Measurements from ENCODE around the gene CD83. TPM values are rescaled to one million over a fixed set of nuclear protein-coding genes. Genes with fewer than 3 reads are reported as not detected.

CD83 gene
- total and polyA plus RNA-seq, 9 of the 15 experiments (the other 6 are each of a cell fraction or from before 2014, with no cell fraction given) = 2.5 to 4.1 (median 3.4) TPM

DNA sequence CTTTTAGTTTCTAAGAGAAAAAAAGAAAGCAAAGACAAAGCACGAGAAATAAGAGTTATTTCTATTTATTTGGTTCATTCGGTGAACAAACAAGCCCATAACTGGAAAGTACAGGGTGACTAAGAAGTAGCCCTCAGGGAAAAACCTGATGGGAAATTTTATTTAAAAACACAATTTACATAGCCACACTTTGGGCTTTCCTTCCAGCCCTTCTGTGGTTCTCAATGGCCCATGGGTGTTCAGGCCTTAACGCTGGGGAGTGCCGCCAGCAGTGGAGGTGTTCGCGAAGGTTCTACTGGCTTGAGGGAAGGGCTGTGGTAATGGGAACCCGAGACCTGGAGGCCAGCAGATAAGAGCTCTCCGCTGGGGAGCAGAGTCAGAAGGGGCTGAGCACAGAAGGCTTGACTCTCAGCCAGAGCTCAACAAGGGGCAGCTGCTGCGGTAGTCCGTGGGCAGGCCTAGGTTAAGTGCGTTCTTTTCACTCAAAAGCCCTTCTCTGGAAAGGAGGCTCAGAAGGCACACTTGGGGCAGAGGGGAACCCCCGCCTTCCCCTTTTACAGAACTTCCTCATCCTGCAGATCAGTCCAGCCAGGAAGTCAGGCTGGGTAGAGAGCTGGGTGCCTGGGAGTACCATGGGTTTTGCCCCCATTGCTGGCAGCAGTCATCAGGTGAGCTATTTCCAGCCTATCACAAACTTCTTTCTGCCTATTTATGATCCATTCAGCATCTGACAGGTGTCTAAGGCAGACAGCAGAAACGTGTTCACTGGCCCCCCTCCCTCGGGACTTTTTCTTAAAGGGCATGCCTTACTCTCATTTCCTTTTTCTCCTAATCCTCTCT is 8.8 kb upstream of the CD83 start (continued):
- TF ChIP-seq, protein P1, sequence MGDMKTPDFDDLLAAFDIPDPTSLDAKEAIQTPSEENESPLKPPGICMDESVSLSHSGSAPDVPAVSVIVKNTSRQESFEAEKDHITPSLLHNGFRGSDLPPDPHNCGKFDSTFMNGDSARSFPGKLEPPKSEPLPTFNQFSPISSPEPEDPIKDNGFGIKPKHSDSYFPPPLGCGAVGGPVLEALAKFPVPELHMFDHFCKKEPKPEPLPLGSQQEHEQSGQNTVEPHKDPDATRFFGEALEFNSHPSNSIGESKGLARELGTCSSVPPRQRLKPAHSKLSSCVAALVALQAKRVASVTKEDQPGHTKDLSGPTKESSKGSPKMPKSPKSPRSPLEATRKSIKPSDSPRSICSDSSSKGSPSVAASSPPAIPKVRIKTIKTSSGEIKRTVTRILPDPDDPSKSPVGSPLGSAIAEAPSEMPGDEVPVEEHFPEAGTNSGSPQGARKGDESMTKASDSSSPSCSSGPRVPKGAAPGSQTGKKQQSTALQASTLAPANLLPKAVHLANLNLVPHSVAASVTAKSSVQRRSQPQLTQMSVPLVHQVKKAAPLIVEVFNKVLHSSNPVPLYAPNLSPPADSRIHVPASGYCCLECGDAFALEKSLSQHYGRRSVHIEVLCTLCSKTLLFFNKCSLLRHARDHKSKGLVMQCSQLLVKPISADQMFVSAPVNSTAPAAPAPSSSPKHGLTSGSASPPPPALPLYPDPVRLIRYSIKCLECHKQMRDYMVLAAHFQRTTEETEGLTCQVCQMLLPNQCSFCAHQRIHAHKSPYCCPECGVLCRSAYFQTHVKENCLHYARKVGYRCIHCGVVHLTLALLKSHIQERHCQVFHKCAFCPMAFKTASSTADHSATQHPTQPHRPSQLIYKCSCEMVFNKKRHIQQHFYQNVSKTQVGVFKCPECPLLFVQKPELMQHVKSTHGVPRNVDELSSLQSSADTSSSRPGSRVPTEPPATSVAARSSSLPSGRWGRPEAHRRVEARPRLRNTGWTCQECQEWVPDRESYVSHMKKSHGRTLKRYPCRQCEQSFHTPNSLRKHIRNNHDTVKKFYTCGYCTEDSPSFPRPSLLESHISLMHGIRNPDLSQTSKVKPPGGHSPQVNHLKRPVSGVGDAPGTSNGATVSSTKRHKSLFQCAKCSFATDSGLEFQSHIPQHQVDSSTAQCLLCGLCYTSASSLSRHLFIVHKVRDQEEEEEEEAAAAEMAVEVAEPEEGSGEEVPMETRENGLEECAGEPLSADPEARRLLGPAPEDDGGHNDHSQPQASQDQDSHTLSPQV (IDR thresholded peaks at IDR 0.05) = peak; percentile 92
- no peak for TF ChIP-seq ILF3 (IDR thresholded peaks at IDR 0.05; ENCODE audit: borderline replicate concordance)
- TF ChIP-seq NRF1 (conservative IDR thresholded peaks at IDR 0.05 in 1 of 2, IDR thresholded peaks at IDR 0.05 in 1 of 2) = peak; percentile 13 to 37; a peak in 1 of 4 replicates
- TF ChIP-seq CXXC5 (CRISPR knock-in tag; IDR thresholded peaks at IDR 0.05) = peak; percentile 75
- no peak for TF ChIP-seq C11orf30 (IDR thresholded peaks at IDR 0.05; ENCODE audit: low read depth)
- TF ChIP-seq NBN (IDR thresholded peaks at IDR 0.05; ENCODE audit: low read depth) = 0 out of 2 replicates have a peak, but pooled peaks have one; percentile 22
- TF ChIP-seq, protein P2, sequence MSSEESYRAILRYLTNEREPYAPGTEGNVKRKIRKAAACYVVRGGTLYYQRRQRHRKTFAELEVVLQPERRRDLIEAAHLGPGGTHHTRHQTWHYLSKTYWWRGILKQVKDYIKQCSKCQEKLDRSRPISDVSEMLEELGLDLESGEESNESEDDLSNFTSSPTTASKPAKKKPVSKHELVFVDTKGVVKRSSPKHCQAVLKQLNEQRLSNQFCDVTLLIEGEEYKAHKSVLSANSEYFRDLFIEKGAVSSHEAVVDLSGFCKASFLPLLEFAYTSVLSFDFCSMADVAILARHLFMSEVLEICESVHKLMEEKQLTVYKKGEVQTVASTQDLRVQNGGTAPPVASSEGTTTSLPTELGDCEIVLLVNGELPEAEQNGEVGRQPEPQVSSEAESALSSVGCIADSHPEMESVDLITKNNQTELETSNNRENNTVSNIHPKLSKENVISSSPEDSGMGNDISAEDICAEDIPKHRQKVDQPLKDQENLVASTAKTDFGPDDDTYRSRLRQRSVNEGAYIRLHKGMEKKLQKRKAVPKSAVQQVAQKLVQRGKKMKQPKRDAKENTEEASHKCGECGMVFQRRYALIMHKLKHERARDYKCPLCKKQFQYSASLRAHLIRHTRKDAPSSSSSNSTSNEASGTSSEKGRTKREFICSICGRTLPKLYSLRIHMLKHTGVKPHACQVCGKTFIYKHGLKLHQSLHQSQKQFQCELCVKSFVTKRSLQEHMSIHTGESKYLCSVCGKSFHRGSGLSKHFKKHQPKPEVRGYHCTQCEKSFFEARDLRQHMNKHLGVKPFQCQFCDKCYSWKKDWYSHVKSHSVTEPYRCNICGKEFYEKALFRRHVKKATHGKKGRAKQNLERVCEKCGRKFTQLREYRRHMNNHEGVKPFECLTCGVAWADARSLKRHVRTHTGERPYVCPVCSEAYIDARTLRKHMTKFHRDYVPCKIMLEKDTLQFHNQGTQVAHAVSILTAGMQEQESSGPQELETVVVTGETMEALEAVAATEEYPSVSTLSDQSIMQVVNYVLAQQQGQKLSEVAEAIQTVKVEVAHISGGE (CRISPR knock-in tag; IDR thresholded peaks at IDR 0.05) = peak in 1 of 3 experiments; percentile 51; a peak in 2 of 6 replicates
- TF ChIP-seq, protein P3, sequence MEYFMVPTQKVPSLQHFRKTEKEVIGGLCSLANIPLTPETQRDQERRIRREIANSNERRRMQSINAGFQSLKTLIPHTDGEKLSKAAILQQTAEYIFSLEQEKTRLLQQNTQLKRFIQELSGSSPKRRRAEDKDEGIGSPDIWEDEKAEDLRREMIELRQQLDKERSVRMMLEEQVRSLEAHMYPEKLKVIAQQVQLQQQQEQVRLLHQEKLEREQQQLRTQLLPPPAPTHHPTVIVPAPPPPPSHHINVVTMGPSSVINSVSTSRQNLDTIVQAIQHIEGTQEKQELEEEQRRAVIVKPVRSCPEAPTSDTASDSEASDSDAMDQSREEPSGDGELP (CRISPR knock-in tag; IDR thresholded peaks at IDR 0.05; ENCODE audit: borderline replicate concordance) = peak; percentile 64; the same call in 1 of the 2 replicates
- TF ChIP-seq GATAD2A (IDR thresholded peaks at IDR 0.05) = peak; percentile 76
- TF ChIP-seq NR4A1 (CRISPR knock-in tag; IDR thresholded peaks at IDR 0.05) = 0 out of 2 replicates have a peak, but pooled peaks have one; percentile 24
- 0 out of 2 replicates have a peak, but pooled peaks have one; percentile 50 for TF ChIP-seq NR4A1 (tag; IDR thresholded peaks at IDR 0.05)
- TF ChIP-seq, protein P4, sequence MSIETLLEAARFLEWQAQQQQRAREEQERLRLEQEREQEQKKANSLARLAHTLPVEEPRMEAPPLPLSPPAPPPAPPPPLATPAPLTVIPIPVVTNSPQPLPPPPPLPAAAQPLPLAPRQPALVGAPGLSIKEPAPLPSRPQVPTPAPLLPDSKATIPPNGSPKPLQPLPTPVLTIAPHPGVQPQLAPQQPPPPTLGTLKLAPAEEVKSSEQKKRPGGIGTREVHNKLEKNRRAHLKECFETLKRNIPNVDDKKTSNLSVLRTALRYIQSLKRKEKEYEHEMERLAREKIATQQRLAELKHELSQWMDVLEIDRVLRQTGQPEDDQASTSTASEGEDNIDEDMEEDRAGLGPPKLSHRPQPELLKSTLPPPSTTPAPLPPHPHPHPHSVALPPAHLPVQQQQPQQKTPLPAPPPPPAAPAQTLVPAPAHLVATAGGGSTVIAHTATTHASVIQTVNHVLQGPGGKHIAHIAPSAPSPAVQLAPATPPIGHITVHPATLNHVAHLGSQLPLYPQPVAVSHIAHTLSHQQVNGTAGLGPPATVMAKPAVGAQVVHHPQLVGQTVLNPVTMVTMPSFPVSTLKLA (conservative IDR thresholded peaks at IDR 0.05) = 0 out of 4 replicates have a peak, but pooled peaks of 1 of the 2 experiments have one; percentile 36
- TF ChIP-seq NEUROD1 (IDR thresholded peaks at IDR 0.05; ENCODE audit: borderline replicate concordance, low read depth, low read length, partially characterized antibody) = peak; percentile 59
- TF ChIP-seq HDAC1 (IDR thresholded peaks at IDR 0.05) = 0 out of 4 replicates have a peak, but pooled peaks of 1 of the 2 experiments have one; percentile 8
- TF ChIP-seq GTF2F1 (IDR thresholded peaks at IDR 0.05; ENCODE audit: low read depth, low read length) = 0 out of 2 replicates have a peak, but pooled peaks have one; percentile 37
- TF ChIP-seq NFE2 (IDR thresholded peaks at IDR 0.05; ENCODE audit: low read depth) = no peak

Data from K562 (cell line).